Body of pancreas (tissue), 2 donors: ENCODE data around the gene GIMAP6. TPM values are rescaled to one million over a fixed set of nuclear protein-coding genes. Genes with fewer than 3 reads are reported as not detected.

ENCODE experiments used
- total RNA-seq, 2 donors: library from RNA; depleted of rRNA; stranded (reverse); fragments of >200 nt; gene quantifications; one replicate each; pipeline ENCODE4 v1.1.0, GENCODE V29; 2016

Gene GIMAP6
- total RNA-seq, 2 donors from 2014 or later = 8.6 to 10.6 TPM

Other genes with a start within 250 kb of the GIMAP6 start
- gene GIMAP8, start 181.8 kb downstream of the GIMAP6 start, total RNA-seq = 1 to 10 TPM in 1 of 2 donors, under 1 TPM in 1; 0.99 to 5.4 TPM
- gene GIMAP7, start 117.5 kb downstream of the GIMAP6 start, total RNA-seq = 1 to 10 TPM; 3.6 to 5.7 TPM
- 10 to 100 TPM in 1 of 2 donors, 1 to 10 TPM in 1; 8.2 to 13.0 TPM for gene GIMAP4, start 65.0 kb downstream of the GIMAP6 start, total RNA-seq
- 1 to 10 TPM in 1 of 2 donors, under 1 TPM in 1; 0.66 to 3.9 TPM for gene GIMAP2, start 53.3 kb upstream of the GIMAP6 start, total RNA-seq
- 1 to 10 TPM in 1 of 2 donors, under 1 TPM in 1; 0.99 to 3.9 TPM for gene GIMAP1, start 84.2 kb upstream of the GIMAP6 start, total RNA-seq
- 10 to 100 TPM in 1 of 2 donors, 1 to 10 TPM in 1; 5.3 to 11.9 TPM for gene GIMAP5, start 105.0 kb upstream of the GIMAP6 start, total RNA-seq
- gene TMEM176B, start 168.0 kb upstream of the GIMAP6 start, total RNA-seq = 10 to 100 TPM; 32.9 to 36.3 TPM
- 10 to 100 TPM in 1 of 2 donors, 1 to 10 TPM in 1; 7.6 to 27.5 TPM for gene TMEM176A, start 168.4 kb upstream of the GIMAP6 start, total RNA-seq
- gene AOC1, start 220.1 kb upstream of the GIMAP6 start, total RNA-seq = 1 to 10 TPM in 1 of 2 donors, not detected in 1; 1.6 TPM